ENCODE data around the gene ADCY2. TPM values are rescaled to one million over a fixed set of nuclear protein-coding genes. Genes with fewer than 3 reads are reported as not detected.

Gene ADCY2
- total RNA-seq, 1 experiment from 2014 or later: 31.3 TPM

DNA sequence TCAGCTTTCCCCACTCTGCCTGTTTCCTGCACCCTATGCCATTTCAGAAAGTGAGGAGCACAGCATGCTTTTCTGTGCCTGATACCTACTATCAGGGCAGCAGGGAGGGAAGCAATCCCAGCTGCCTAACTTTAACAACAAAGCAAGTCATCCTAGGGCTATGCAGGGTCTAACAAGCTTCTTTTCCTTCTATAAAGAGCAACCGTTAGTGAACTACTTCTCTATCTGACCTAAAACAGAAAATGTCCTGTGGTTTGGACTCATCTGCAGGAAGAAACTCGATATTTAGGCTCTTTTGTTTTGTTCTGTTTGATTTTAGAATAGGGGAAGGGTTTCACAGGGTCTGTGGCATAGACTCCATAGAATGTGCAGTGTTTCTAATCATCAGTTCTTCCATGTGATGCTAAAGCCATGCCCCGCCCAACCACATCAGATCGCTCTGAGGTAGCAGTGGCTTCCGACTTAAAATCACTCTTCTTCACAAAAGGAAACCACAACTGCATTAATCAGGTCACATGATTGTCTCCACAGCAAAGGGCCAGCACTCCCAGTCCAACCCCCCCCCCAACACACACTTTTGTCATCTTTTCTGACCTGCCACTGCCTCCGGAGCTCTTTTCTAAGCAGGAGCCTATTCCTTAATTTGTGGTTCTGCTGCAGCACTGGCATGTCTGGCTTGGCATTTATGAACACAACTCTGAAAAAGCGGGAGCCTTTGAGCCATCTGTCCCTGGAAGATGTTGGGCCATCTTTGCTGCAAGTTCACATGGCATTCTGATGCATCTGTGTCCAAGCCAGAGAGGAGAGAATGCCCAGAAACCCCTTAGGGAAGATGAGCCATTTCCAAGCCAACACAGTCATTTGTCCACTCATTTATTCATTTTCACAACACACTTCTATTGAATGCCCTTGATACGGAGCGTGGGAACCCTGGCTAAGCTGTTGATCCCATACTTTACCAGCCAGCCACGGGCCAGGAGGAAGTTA is 383.4 kb downstream of the ADCY2 start:
- peaks cover 29 to 37% of the 10 kb centered on the region in 2 experiments for H3K4me1 Mint-ChIP-seq
- Histone ChIP-seq H3K9ac (ENCODE audit: extremely low read depth, insufficient read length, low read length) (no peak overlapping the region), H3K79me1 (ENCODE audit: insufficient read depth, low read depth, low read length, poor library complexity, severe bottlenecking) (no peaks in the 10 kb centered on the region), H3K14ac (ENCODE audit: insufficient read depth, low read length) (no peak overlapping the region), H3K9me3 (ENCODE audit: control insufficient read depth, low read depth, low read length) (no peaks in the 10 kb centered on the region), H4K20me1 (ENCODE audit: control insufficient read depth, insufficient read depth, insufficient read length) (no peaks in the 10 kb centered on the region), H3K4me1 (ENCODE audit: insufficient read depth, low read length) (peaks cover 6% of the 10 kb centered on the region; the same call in 1 of the 2 replicates), H4K5ac (ENCODE audit: insufficient read length, low read depth, low read length) (no peak overlapping the region), H4K8ac (replicated peaks; ENCODE audit: insufficient read length, low read depth, low read length) (no peak overlapping the region), H2BK15ac (ENCODE audit: low read depth, low read length) (no peak overlapping the region), H2AFZ (ENCODE audit: low read length) (no peak overlapping the region), H2BK5ac (ENCODE audit: insufficient read length, low read length) (no peak overlapping the region), H2BK120ac (ENCODE audit: low read depth, low read length, poor library complexity, severe bottlenecking) (no peak overlapping the region), H3K27me3 (ENCODE audit: insufficient read depth, low read length) (no peaks in the 10 kb centered on the region), H3K27ac (ENCODE audit: insufficient read length, low read depth, low read length) (no peak overlapping the region), H3K56ac (ENCODE audit: insufficient read length, low read depth, low read length) (no peak overlapping the region), H4K91ac (ENCODE audit: insufficient read length, low read depth, low read length) (no peak overlapping the region), H2BK20ac (ENCODE audit: low read depth, low read length, poor library complexity, severe bottlenecking) (no peak overlapping the region), H3K23me2 (ENCODE audit: insufficient read length, low read depth, low read length, poor library complexity, severe bottlenecking) (no peaks in the 10 kb centered on the region), H3K18ac (ENCODE audit: insufficient read length, low read depth, low read length) (no peak overlapping the region), H3K4me2 (ENCODE audit: insufficient read depth, insufficient read length, low read length) (no peak overlapping the region), H3K79me2 (ENCODE audit: insufficient read depth, low read length) (no peaks in the 10 kb centered on the region), H3T11ph (ENCODE audit: low read length) (no peak overlapping the region), H3K23ac (ENCODE audit: insufficient read length, low read depth, low read length) (no peak overlapping the region), H3K4ac (ENCODE audit: low read depth, low read length) (no peak overlapping the region), H2AK5ac (ENCODE audit: insufficient read length, low read length) (no peak overlapping the region), H2BK12ac (ENCODE audit: insufficient read length, low read depth, low read length) (no peak overlapping the region)
- H3K9me3 Mint-ChIP-seq: no peaks in the 10 kb centered on the region
- peaks cover 5 to 11% (median 8%) of the 10 kb centered on the region in 3 experiments; a peak in 4 of 7 replicates for H3K36me3 Mint-ChIP-seq (ENCODE audit: insufficient read depth in 1 of 3, low read depth in 3 of 3)
- no CpG with 5 or more reads among the region's 10 CpGs for WGBS (ENCODE audit: extremely low coverage, insufficient read length, low lambda C conversion rate)
- DNase-seq: no peak
- TF ChIP-seq, protein P1, sequence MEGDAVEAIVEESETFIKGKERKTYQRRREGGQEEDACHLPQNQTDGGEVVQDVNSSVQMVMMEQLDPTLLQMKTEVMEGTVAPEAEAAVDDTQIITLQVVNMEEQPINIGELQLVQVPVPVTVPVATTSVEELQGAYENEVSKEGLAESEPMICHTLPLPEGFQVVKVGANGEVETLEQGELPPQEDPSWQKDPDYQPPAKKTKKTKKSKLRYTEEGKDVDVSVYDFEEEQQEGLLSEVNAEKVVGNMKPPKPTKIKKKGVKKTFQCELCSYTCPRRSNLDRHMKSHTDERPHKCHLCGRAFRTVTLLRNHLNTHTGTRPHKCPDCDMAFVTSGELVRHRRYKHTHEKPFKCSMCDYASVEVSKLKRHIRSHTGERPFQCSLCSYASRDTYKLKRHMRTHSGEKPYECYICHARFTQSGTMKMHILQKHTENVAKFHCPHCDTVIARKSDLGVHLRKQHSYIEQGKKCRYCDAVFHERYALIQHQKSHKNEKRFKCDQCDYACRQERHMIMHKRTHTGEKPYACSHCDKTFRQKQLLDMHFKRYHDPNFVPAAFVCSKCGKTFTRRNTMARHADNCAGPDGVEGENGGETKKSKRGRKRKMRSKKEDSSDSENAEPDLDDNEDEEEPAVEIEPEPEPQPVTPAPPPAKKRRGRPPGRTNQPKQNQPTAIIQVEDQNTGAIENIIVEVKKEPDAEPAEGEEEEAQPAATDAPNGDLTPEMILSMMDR (conservative IDR thresholded peaks at IDR 0.05): no peak
- no peaks in the 10 kb centered on the region for H3K27me3 Mint-ChIP-seq (ENCODE audit: low read depth)
- no peak overlapping the region for H3K27ac Mint-ChIP-seq
- no peak overlapping the region for H3K4me3 Mint-ChIP-seq

Data from H9 (cell line).